BE2C (cell line): ENCODE data around the gene HS3ST4.

Source experiments
- DNase-seq: peaks from one replicate; pipeline ENCODE4 v3.0.0-alpha.2; 2020
- H3K27me3 ChIP-seq: fragments of 250-450 bp; sonication (Bioruptor Pico); 2 replicates; pipeline ENCODE4 v1.5.1; 2020; ENCODE audit warnings: mild to moderate bottlenecking
- H3K36me3 ChIP-seq: fragments of 250-450 bp; sonication (Bioruptor Pico); 2 replicates; pipeline ENCODE4 v1.5.1; 2020; ENCODE audit warnings: mild to moderate bottlenecking
- H3K4me1 ChIP-seq: fragments of 250-450 bp; sonication (Bioruptor Pico); 2 replicates; pipeline ENCODE4 v1.5.1; 2020
- H3K4me3 ChIP-seq: 2 replicates; pipeline ENCODE4 v1.5.1; 2011; ENCODE audit warnings: low read depth, low read length
- H3K9me3 ChIP-seq: fragments of 250-450 bp; sonication (Bioruptor Pico); 2 replicates; pipeline ENCODE4 v1.5.1; 2020
- CTCF ChIP-seq: IDR thresholded peaks from 2 replicates; pipeline ENCODE4 v1.5.1; 2012; ENCODE audit warnings: mild to moderate bottlenecking, low read depth, low read length

HS3ST4 gene

GRCh38 chr16:25726430-25727098 is 34.8 kb downstream of the HS3ST4 start:
- H3K4me3 ChIP-seq, result no peak overlapping the region
- no peak for TF ChIP-seq CTCF
- no peaks in the 10 kb centered on the region for H3K36me3 ChIP-seq
- DNase-seq, result no peak
- H3K4me1 ChIP-seq, result no peaks in the 10 kb centered on the region
- no peaks in the 10 kb centered on the region for H3K27me3 ChIP-seq
- no peaks in the 10 kb centered on the region for H3K9me3 ChIP-seq

- DNase-seq, result no peak
- TF ChIP-seq CTCF, result no peak
- no peaks in the 10 kb centered on the region for H3K27me3 ChIP-seq
- H3K4me3 ChIP-seq, result no peak overlapping the region
- H3K9me3 ChIP-seq, result no peaks in the 10 kb centered on the region
- H3K36me3 ChIP-seq, result no peaks in the 10 kb centered on the region
- no peaks in the 10 kb centered on the region for H3K4me1 ChIP-seq
Observed at GRCh38 chr16:25729188-25729915, 37.6 kb downstream of the HS3ST4 start.

- DNase-seq, result no peak
- Histone ChIP-seq H3K36me3 (no peaks in the 10 kb centered on the region), H3K4me1 (no peaks in the 10 kb centered on the region), H3K4me3 (no peak overlapping the region), H3K27me3 (no peaks in the 10 kb centered on the region), H3K9me3 (no peaks in the 10 kb centered on the region)
- TF ChIP-seq CTCF, result no peak
Observed at GRCh38 chr16:25730396-25730795, 38.6 kb downstream of the HS3ST4 start.

- Histone ChIP-seq H3K4me1 (no peaks in the 10 kb centered on the region), H3K9me3 (no peaks in the 10 kb centered on the region), H3K27me3 (no peaks in the 10 kb centered on the region), H3K36me3 (no peaks in the 10 kb centered on the region), H3K4me3 (no peak overlapping the region)
- no peak for DNase-seq
- TF ChIP-seq CTCF, result no peak
Observed at GRCh38 chr16:25734430-25735385, 42.9 kb downstream of the HS3ST4 start.

GRCh38 chr16:25735645-25736044 is 43.9 kb downstream of the HS3ST4 start:
- Histone ChIP-seq H3K4me3 (no peak overlapping the region), H3K27me3 (no peaks in the 10 kb centered on the region), H3K4me1 (no peaks in the 10 kb centered on the region), H3K36me3 (no peaks in the 10 kb centered on the region), H3K9me3 (no peaks in the 10 kb centered on the region)
- no peak for TF ChIP-seq CTCF
- no peak for DNase-seq
